GM12878 (cell line): ENCODE data around the gene ZER1. TPM values are rescaled to one million over a fixed set of nuclear protein-coding genes. Genes with fewer than 3 reads are reported as not detected.

Experiments
- ATAC-seq: fragments of 200-7000 bp; cut with Tn5 transposase; 3 replicates; pipeline ENCODE4 v1.9.1; 2020; ENCODE audit warnings: mild to moderate bottlenecking, moderate library complexity
- BruUV-seq: library from RNA; stranded (reverse); fragments of 400-500 nt; replicated peaks from 2 replicates; lab custom pipeline; 2021; lab: Mats Ljungman, UMichigan
- CTCF ChIA-PET: fragments of 300-600 bp; sonication (Branson Sonifier 250); formaldehyde crosslinking; extraction: SDS; loops from one replicate; lab custom pipeline; 2021; ENCODE audit warnings: inconsistent platforms; lab: Yijun Ruan, JAX
- POLR2A ChIA-PET: fragments of 350-600 bp; formaldehyde crosslinking; extraction: SDS; loops from one replicate; lab custom pipeline; 2021; ENCODE audit warnings: inconsistent platforms; lab: Charles Lee
- RAD21 ChIA-PET: fragments of 300-600 bp; sonication (Branson Sonifier 250); formaldehyde crosslinking; loops from one replicate; lab custom pipeline; 2023; ENCODE audit warnings: antibody characterized with exemption; ENCODE audit not compliant: unreplicated experiment; lab: Charles Lee
- SMC1A ChIA-PET: fragments of 300-600 bp; sonication (Branson Sonifier 250); formaldehyde crosslinking; loops from one replicate; lab custom pipeline; 2023; ENCODE audit not compliant: unreplicated experiment, uncharacterized antibody; lab: Charles Lee
- DNase-seq: peaks from one replicate; pipeline ENCODE4 v3.0.0-alpha.2; 2011; ENCODE audit warnings: low read depth, low spot score
- FAIRE-seq: peaks from 3 replicates; lab custom pipeline; 2011; peaks lifted over from hg19 to GRCh38; lab: Jason Lieb, UNC
- H2AFZ ChIP-seq: 2 replicates; pipeline ENCODE4 v1.6.0; 2011; ENCODE audit warnings: low read depth, low read length, control low read depth; ENCODE audit not compliant: control insufficient read depth
- H3K27ac ChIP-seq: 2 replicates; pipeline ENCODE4 v1.5.1; 2011; ENCODE audit warnings: control low read depth; ENCODE audit not compliant: control insufficient read depth, insufficient read depth
- H3K27me3 ChIP-seq, 2 experiments: replicated peaks in 1 of 2; 2 replicates each; pipeline versions ENCODE4 v1.6.0 to v1.6.1; 2011; ENCODE audit warnings: low read length in 1 of 2; ENCODE audit not compliant: control insufficient read depth in 2 of 2, insufficient read depth in 2 of 2
- H3K36me3 ChIP-seq, 2 experiments: 2 replicates each; pipeline ENCODE4 v1.5.1; 2011; ENCODE audit warnings: low read length in 1 of 2; ENCODE audit not compliant: control insufficient read depth in 2 of 2, insufficient read depth in 2 of 2
- H3K4me1 ChIP-seq: 2 replicates; pipeline ENCODE4 v1.6.1; 2011; ENCODE audit warnings: mild to moderate bottlenecking, low read length, moderate library complexity, mixed read lengths; ENCODE audit not compliant: control insufficient read depth, insufficient read depth
- H3K4me2 ChIP-seq: 2 replicates; pipeline ENCODE4 v1.6.0; 2011; ENCODE audit warnings: control low read depth; ENCODE audit not compliant: control insufficient read depth, insufficient read depth
- H3K4me3 ChIP-seq: fragments of 200-600 bp; sonication (generic); 2 replicates; pipeline ENCODE4 v1.5.1; 2016
- H3K79me2 ChIP-seq: 2 replicates; pipeline ENCODE4 v1.6.0; 2011; ENCODE audit warnings: low read length; ENCODE audit not compliant: control insufficient read depth, insufficient read depth
- H3K9ac ChIP-seq: 2 replicates; pipeline ENCODE4 v1.8.0; 2011; ENCODE audit warnings: low read length, control low read depth, mixed read lengths; ENCODE audit not compliant: control insufficient read depth, insufficient read depth
- H3K9me3 ChIP-seq: replicated peaks from 3 replicates; pipeline ENCODE4 v1.5.1; 2011; ENCODE audit warnings: mild to moderate bottlenecking, low read length; ENCODE audit not compliant: control insufficient read depth, insufficient read depth
- H4K20me1 ChIP-seq: 2 replicates; pipeline ENCODE4 v1.6.0; 2011; ENCODE audit not compliant: control insufficient read depth, insufficient read depth
- BACH1 ChIP-seq: fragments of 450-650 bp; IDR thresholded peaks from 2 replicates; pipeline ENCODE4 v1.6.1; 2017; ENCODE audit warnings: mild to moderate bottlenecking, borderline replicate concordance
- CTCF ChIP-seq, 3 experiments: IDR thresholded peaks in 2 of 3; conservative IDR thresholded peaks in 1 of 3; 2 replicates each; pipeline ENCODE4 v1.5.1; 2011; ENCODE audit warnings: low read depth in 3 of 3, low read length in 3 of 3, mild to moderate bottlenecking in 3 of 3, control low read depth in 2 of 3, moderate library complexity in 2 of 3, inconsistent platforms in 1 of 3, mixed read lengths in 1 of 3; ENCODE audit not compliant: control insufficient read depth in 2 of 3, insufficient read depth in 1 of 3; ENCODE audit errors: extremely low read depth in 1 of 3
- EP300 ChIP-seq, 2 experiments: fragments of 150-350 bp in 1 of 2; IDR thresholded peaks; 2 replicates each; pipeline ENCODE4 v1.6.1; 2011 to 2012; ENCODE audit warnings: low read depth in 2 of 2, low read length in 2 of 2, borderline replicate concordance in 1 of 2, improper control_type of control experiment in 1 of 2, inconsistent platforms in 1 of 2; ENCODE audit not compliant: control insufficient read depth in 1 of 2
- IKZF2 ChIP-seq, 2 experiments: fragments of 450-650 bp; IDR thresholded peaks; 2 replicates each; pipeline ENCODE4 v1.6.1; 2017; ENCODE audit warnings: mild to moderate bottlenecking in 2 of 2, moderate library complexity in 2 of 2
- WGBS: methylation state at CpG from one replicate; pipeline ENCODE4 v1.1.6; 2016; ENCODE audit warnings: low lambda C conversion rate; ENCODE audit not compliant: insufficient replicate concordance, insufficient coverage; ENCODE audit errors: missing lambda C conversion rate; 5-methylcytosine and 5-hydroxymethylcytosine counted together
- in situ Hi-C: fragments of 300-500 bp; cut with MboI; formaldehyde crosslinking; loops from 9 replicates; pipeline ENCODE4 v1.14.3; 2018; ENCODE audit warnings: mixed read lengths
- intact Hi-C: fragments of 100-400 bp; cut with micrococcal nuclease; formaldehyde crosslinking; loops from one replicate; pipeline ENCODE4 v1.14.2; 2022; ENCODE audit not compliant: unreplicated experiment
- polyA plus RNA-seq, 11 experiments: library from polyadenylated mRNA; depleted of rRNA in 4 of 11; unstranded in 6 of 11; stranded (reverse) in 5 of 11; fragments of >200 nt; fragmentation: Nextera tagmentation in 4 of 11; fragmentation: Illumina TruSeq in 1 of 11; extraction: Ambion mirVana in 4 of 11; extraction: Trizol in 1 of 11; gene quantifications; 1 replicate in 1 of 11; 2 replicates in 10 of 11; pipeline versions ENCODE4 v1.2.1 to v1.2.3, GENCODE V29; 2011 to 2016; ENCODE audit warnings: inconsistent platforms in 2 of 11, missing spikeins in 2 of 11, low read depth in 1 of 11
- total RNA-seq, 4 experiments: library from RNA; depleted of rRNA in 3 of 4; stranded (reverse); fragments of >200 nt in 3 of 4; fragmentation: Illumina TruSeq in 1 of 4; extraction: Trizol in 1 of 4; gene quantifications; 2 replicates each; pipeline versions ENCODE4 v1.2.1 to v1.2.3, GENCODE V29; 2013 to 2021

The ZER1 gene
- total and polyA plus RNA-seq, 10 of the 15 experiments (the other 5 are each of a cell fraction or from before 2014, with no cell fraction given) = 0.32 to 16.9 (median 7.9) TPM

DNA sequence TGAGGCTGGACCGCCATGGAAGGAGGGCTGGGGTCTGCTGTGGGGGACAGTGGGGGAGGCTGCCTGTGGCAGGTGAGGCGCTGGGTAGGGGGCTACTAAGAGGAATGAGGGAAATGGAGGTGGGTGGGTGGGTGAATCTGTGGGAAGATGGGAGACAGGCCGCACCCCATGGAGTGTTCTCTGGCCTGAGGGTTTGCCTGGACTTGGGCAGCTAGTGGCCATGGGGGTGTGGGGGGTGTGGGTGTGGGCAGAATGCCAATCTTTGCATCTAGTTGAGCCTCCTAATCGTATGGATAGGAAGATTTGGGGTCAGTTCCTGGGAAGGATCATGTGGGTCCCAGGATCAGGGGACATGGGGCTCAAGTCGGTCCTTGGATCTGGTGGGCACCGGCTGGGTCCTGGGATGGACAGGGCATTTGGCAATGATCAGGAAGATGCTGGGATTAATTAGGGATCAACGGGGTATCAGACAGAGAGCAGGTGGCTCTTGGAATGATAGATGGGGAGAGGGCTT is 48.3 kb downstream of the ZER1 start:
- DNase-seq = no peak
- Histone ChIP-seq H3K4me3 (peak overlapping the region; percentile 100), H2AFZ (no peak overlapping the region), H3K9me3 (no peaks in the 10 kb centered on the region), H3K4me2 (peak overlapping the region; percentile 64), H3K36me3 (peaks cover 0 to 4% of the 10 kb centered on the region in 2 experiments; a peak in 2 of 4 replicates), H3K79me2 (peaks cover 20% of the 10 kb centered on the region), H3K4me1 (peaks cover 5% of the 10 kb centered on the region), H4K20me1 (no peaks in the 10 kb centered on the region), H3K27me3 (no peaks in the 10 kb centered on the region), H3K27ac (peak overlapping the region; percentile 34), H3K9ac (peak overlapping the region; percentile 76)
- TF ChIP-seq EP300 (IDR thresholded peaks at IDR 0.05; ENCODE audit: borderline replicate concordance in 1 of 2, control insufficient read depth in 1 of 2, low read depth in 2 of 2, low read length in 2 of 2) = no peak
- peak in 1 of 2 experiments; percentile 15; a peak in 1 of 4 replicates for TF ChIP-seq IKZF2 (IDR thresholded peaks at IDR 0.05)
- TF ChIP-seq CTCF (IDR thresholded peaks at IDR 0.05 in 2 of 3, conservative IDR thresholded peaks at IDR 0.05 in 1 of 3; ENCODE audit: control insufficient read depth in 2 of 3, extremely low read depth in 1 of 3, insufficient read depth in 1 of 3, low read depth in 3 of 3, low read length in 3 of 3) = no peak
- TF ChIP-seq BACH1 = no peak
- in situ Hi-C loops (no loop called here), intact Hi-C loops (loop anchor here (5.0 kb wide), 1 partner anchor 224 kb away; the partner anchor contains the start of genes DOLK and NUP188)
- CTCF ChIA-PET = interaction anchor here (0.9 to 1.9 kb wide), 6 partner anchors 20 to 206 kb away, joined by 3 to 10 read pairs (median 5); partner anchors contain the start of genes ENDOG, KYAT1 and PKN3
- BruUV-seq = TSS peak; percentile 67
- RAD21 ChIA-PET = interaction anchor here (0.9 to 1.7 kb wide), 5 partner anchors 21 to 285 kb away, joined by 3 to 6 read pairs (median 4); partner anchors contain the start of gene PKN3
- SMC1A ChIA-PET = interaction anchor here (0.7 to 1.2 kb wide), 3 partner anchors 23 to 218 kb away, joined by 3 read pairs; no protein-coding TSS in a partner anchor
- 14% methylated on average over 6 of the region's 7 CpGs for WGBS
- no peak for FAIRE-seq
- POLR2A ChIA-PET = interaction anchor here (0.6 to 2.6 kb wide), 10 partner anchors 34 to 651 kb away, joined by 3 to 14 read pairs (median 4); partner anchors contain the start of genes ENDOG, SET and URM1
- ATAC-seq = no peak
